Putamen (tissue), 1 donor: ENCODE measurements around the gene ZNF701.
"Not testable (repeated sequence)": the region's sequence is repeated elsewhere in the genome, so short reads cannot be mapped to it uniquely, and the experiment has no call there.

ENCODE experiments used
- DNase-seq: peaks from one replicate; pipeline ENCODE4 v3.0.0-alpha.2; 2016; ENCODE audit warnings: low spot score

ZNF701 gene

DNA sequence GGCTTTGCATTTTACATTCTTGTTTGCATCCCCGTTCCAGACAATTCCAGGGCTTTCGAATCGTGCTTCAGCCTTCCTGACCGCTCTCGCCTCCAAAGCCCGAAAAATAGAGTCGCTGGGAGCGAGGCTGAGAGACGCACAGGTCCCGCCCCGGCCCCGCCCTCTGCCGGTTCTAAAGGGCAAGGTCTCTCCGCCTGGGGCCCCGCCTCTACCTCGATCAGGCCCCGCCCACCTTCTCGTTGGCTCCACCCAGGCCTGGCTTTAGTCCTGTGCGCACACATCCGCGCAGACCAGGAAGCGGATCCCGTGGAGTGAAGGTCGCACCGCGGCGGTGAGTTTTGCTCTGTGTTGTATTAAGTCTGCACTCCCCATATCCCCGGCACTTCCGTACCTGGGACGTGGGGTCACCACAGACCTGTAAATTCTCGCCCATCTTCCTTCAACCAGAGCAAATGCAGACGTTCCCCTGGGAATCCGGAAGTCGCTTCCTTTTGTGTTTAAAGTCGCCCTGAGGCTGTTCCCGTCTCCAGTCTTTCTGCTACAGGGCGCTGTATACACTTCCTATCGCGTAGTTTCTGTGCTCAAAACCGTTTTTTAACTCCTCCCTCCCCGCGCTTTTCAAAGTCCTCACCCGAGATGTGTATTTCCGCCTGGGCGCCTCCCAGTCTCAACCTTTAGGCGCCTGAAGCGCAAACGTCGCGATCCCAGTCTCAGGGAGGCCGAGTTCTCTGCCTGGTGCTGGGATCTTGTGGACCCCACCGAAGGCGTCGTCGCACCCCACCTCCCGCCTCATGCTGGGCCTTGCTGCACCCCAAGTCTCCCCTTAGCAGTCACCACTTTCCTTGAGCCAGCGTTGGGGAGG lies at the start of gene ZNF701:
Gene ZNF701 (plus strand): TSS at position 288 of the 862 bp plus-strand sequence. CDS start 3,861 bp downstream, outside the sequence.
- peak; percentile 93 for DNase-seq

DNA sequence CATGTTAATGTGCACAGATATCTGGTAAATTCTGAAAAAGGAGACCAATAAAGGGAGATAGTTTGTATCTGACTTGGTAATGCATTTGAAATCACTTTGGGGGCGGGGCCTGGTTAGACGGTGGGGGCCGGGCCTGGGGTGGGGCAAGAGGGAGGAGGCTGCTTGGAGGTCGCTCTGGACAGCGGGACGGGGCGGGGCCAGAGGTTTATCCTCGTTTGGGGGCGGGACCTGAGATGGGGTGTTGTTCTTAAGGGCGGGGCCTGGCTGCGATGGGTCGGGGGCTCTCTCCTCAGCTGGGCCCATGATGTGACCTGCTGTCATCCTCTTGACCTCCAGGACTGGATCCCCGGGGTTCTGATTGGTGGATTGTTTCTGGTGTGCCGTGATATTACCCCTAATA lies 47.5 kb upstream of the ZNF701 start:
- DNase-seq = no peak

DNA sequence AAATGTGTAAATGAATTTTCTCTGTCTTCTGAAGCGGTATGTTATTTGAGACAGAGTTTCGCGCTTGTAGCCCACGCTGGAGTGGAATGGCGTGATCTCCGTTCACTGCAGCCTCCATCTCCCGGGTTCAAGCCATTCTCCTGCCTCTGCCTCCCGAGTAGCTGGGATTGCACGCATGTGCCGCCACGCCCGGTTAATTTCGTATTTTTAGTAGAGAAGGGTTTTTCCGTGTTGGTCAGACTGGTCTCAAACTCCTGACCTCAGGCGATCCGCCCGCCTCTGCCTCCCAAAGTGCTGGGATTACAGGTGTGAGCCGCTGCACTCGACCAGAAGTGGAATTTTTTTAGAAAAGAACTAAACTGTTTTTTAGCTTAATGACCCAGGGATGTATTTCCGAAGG lies 46.0 kb upstream of the ZNF701 start:
- DNase-seq = no peak

DNA sequence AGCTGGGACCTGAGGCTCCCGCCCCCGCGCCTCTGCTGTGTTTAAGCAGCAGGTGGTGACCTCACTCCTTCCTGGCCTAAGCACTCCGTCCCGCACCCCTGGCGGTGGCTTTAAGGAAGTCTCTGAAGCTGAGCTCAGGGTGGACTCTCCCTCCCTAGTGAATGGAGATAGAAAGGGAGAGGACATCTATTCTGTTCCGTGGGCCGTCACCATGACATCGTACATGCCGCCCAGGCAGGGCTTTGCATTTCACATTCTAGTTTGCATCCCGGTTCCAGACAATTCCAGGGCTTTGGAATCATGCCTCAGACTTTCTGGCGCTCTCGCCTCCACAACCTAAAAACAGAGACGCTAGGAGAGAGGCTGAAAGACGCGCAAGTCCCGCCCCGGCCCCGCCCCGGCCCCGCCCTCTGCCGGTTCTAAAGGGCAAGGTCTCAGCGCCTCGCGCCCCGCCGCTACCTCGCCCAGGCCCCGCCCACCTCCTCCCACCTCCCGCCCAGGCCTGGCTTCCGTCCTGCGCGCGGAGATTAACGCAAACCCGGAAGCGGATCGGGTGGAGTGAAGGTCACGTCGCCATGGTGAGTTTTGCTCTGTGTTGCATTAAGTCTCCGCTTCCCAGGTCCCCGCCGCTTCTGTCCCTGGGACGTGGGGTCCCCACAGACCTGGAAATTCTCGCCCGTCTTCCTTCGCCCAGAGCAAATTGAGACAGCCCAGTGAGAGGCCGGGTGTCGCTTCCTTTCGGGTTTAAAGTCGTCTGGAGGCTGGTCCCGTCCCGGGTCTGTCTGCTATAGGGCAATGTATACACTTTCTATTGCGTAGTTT lies 42.7 kb upstream of the ZNF701 start, which contains the start of gene ZNF808:
Gene ZNF808 (plus strand): TSS at position 535 of the 822 bp plus-strand sequence. CDS start 15,617 bp downstream, outside the sequence.
- DNase-seq = peak; percentile 88

DNA sequence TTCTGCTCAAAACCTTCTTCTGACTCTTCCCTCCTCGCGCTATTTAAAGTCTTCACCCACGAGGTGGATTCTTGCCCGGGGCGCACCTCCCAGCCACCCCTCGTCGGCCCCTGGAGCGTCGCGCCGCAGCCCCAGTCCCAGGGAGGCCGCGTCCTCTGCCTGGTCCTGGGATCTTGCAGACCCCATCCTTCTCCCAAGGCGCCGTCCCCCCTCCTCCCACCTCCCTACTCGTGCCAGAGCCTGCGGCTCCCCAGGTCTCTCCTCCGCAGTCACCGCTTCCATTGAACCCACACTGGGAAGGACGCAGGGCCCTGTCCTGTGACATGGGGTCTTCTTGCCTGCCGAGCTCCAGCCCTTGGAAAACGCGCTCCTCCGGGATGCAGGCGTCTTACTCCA lies 42.1 kb upstream of the ZNF701 start:
- peak; percentile 11 for DNase-seq

DNA sequence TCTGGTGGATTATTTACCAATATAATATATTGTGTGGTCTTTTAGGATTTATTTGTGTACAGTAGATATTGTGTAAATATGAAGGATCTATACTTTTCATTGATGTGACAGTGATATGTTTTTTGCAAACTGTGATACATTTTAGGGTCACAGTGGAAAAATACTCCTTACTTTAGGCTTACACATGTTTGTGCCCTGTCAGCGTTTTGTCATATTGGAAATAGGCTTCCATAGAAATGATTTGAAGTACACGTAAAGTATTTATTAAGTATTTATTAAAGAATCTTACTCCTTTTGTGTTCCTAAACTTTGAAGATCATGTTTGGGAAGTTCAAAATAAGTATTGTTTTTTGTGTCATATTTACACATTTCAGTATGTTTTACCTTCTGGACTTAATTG lies 37.6 kb upstream of the ZNF701 start:
- DNase-seq = no peak

DNA sequence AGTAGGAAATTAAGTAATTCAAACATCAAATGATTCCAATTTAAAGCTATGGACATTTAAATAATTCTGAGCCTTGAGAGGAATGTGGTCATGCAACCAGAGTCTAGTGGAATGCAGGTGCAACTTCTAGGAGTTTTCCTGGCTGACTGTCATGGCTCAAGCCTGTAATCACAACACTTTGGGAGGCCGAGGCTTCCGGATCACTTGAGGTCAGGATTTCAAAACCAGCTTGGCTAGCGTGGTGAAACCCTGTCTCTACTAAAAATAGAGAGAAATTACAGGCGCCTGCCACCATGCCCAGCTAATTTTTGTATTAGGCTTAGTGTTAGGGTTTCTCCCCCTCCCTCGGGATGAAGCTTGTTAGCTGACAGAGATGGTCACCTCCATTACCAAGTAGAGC lies 36.2 kb upstream of the ZNF701 start:
- DNase-seq = no peak

DNA sequence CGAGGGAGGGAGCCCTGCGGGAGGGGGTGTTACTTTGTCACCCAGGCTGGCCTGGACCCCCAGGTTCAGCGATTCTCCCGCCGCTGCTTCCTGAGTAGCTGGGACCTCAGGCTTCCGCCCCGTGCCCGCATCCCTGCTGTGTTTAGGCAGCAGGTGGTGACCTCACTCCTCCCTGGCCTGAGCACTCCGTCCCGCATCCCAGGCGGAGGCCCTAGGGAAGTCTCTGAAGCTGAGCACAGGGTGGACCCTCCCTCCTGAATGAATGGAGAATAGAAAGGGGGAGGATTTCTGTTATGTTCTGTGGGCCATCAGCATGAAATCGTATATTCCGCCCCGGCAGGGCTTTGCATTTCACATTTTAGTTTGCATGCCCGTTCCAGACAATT lies 34.7 kb upstream of the ZNF701 start:
- not testable (repeated sequence) for DNase-seq

DNA sequence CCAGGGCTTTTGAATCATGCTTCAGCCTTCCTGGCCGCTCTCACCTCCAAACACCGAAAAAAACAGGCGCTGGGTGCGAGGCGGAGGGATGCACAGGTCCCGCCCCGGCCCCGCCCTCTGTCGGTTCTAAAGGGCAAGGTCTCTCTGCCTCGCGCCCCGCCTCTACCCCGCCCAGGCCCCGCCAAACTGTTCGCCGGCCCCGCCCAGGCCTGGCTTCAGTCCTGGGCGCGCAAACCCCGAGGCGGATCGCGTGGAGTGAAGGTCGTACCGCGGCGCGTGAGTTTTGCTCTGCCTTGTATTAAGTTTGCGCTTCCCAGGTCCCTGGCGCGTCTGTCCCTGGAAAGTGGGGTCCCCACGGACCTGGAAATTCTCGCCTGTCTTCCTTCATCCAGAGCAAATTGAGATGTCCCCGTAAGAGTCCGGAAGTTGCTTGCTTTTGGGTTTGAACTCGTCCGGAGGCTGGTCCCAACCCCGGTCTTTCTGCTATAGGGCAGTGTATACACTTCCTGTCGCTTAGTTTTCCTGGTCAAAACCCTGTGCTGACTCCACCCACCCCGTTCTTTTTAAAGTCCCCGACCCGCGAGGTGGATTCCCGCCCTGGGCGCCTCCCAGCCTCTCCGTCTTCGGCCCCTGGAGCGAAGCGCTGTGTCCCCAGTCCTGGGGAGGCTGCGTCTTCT lies 34.2 kb upstream of the ZNF701 start:
- DNase-seq = peak; percentile 76

DNA sequence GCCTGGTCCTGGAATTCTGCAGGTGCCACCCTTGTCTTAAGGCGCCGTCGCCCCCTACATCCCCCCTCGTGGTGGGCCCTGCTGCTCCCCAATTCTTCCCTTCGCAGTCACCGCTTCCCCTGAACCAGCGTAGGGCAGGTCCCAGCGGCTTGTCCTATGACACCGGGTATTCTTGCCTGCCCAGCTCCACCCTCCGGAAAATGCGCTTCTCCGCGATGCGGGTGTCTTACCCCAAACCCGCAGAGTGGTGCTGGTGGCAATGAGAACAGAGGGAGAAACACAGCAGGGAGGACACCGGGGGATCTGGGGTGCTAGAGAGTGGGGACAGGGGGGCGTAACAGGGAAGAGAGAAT lies 33.7 kb upstream of the ZNF701 start:
- no peak for DNase-seq

DNA sequence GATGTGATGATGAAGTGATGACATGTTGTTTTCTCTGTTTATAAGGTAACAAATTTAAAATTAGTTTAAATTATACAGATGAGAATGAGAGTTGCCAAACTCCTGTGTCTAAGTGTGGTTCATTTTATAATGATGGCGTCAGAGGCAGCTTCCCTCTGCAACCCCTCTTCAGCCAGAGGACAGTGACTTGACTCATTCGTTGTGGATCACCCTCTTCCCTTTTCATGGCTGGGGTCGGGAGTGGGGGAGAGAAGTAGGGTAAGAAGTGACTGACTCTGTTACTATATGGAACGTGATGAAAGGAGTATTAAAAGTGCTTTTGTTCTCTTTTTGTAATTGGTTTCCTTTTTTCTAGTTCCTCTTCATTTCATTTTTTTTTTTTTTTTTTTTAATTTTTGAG lies 31.3 kb upstream of the ZNF701 start:
- not testable (repeated sequence) for DNase-seq

DNA sequence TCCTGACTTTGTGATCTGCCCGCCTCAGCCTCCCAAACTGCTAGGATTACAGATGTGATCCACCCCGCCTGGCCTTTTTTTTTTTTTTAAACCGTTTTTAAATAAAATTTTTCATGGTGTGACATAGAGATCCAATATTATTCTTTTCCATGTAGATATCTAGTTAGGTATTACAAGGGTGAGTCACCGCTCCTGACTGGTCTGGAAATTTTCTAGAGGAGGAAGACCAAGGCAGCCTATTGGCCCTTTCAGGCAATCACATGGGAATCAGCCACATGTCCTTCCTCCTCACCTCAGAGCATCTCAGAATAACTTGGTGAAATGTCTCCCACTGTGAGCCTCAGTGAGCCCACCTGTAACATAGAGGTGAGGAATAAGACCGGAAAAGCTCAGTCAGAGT lies 28.9 kb upstream of the ZNF701 start:
- DNase-seq = not testable (repeated sequence)

DNA sequence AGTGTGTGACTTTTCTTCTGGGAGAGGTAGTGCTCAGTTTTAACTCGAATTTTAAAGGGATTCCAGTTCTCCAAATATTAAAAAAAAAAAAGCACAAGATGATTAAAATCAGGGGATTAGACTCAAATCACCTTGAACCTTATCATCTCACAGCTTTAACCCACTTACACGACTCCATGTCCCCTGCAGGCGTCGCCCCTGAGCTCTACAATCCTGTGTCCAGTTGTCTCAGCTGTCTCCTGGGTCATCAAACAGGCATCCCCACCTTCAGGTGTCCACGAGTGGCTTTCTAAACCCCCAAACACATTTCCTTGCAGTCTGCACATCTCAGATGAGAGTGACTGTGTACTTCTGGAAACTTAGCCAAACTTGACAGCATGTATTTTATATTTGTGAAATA lies 28.5 kb upstream of the ZNF701 start:
- no peak for DNase-seq

DNA sequence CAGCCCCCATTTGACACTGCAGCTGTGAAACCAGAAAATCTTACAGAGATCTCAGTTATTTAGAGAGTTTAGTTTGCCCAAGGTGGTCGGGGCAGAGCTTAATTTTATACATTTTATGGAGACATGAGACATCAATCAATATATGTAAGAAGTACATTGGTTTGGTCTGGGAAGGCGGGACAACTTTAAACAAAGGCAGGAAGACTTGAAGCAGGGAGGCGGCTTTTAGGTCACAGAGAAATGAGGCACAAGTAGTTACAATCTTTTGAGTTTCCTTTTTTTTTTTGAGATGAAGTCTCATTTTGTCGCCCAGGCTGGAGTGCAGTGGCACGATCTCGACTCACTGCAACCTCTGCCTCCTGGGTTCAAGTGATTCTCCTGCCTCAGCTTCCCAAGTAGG lies 27.5 kb upstream of the ZNF701 start:
- not testable (repeated sequence) for DNase-seq

DNA sequence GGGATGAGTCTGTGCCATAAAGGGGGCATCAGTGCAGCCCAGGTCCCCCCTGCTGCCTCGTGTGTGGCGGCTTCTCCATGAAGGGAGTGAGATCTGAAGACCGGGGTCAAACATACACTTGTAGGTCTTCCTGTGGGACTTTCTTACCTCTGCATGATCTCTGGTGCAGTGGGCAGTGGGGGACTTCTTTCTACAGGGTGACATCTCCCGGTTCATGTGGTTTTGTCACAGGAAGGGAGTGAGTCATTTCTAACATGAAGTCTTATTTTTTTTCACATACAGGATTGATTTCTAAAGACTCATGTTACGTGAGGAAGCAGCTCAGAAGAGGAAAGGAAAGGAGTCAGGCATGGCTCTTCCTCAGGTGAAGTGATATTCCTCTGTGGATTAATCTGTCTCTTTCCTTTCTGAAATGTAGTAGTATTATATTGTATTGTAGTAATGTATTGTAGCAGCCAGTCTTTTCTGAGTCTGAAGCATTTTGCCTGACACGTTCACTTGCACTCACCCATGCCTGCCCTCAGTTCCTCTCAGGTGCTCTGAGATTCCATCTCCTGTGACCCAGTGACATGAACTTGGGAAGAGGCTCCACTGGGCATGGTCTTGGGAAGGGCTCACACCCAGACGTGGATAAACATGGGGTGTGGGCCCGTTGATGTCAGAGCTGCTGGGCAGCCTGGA lies 27.0 kb upstream of the ZNF701 start:
- no peak for DNase-seq

DNA sequence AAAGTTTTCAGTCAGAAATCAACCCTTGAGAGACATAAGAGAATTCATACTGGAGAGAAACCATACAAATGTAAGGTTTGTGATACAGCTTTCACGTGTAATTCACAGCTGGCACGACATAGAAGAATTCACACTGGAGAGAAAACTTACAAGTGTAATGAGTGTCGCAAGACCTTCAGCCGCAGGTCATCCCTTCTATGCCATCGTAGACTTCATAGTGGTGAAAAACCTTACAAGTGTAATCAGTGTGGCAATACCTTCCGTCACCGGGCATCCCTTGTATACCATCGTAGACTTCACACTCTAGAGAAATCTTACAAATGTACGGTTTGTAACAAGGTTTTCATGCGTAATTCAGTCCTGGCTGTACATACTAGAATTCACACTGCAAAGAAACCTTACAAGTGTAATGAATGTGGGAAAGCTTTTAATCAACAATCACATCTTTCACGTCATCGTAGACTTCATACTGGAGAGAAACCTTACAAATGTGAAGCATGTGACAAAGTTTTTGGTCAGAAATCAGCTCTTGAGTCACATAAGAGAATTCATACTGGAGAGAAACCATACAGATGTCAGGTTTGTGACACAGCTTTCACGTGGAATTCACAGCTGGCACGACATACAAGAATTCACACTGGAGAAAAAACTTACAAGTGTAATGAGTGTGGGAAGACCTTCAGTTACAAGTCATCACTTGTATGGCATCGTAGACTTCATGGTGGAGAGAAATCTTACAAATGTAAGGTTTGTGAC lies 15.7 kb upstream of the ZNF701 start:
- no peak for DNase-seq

DNA sequence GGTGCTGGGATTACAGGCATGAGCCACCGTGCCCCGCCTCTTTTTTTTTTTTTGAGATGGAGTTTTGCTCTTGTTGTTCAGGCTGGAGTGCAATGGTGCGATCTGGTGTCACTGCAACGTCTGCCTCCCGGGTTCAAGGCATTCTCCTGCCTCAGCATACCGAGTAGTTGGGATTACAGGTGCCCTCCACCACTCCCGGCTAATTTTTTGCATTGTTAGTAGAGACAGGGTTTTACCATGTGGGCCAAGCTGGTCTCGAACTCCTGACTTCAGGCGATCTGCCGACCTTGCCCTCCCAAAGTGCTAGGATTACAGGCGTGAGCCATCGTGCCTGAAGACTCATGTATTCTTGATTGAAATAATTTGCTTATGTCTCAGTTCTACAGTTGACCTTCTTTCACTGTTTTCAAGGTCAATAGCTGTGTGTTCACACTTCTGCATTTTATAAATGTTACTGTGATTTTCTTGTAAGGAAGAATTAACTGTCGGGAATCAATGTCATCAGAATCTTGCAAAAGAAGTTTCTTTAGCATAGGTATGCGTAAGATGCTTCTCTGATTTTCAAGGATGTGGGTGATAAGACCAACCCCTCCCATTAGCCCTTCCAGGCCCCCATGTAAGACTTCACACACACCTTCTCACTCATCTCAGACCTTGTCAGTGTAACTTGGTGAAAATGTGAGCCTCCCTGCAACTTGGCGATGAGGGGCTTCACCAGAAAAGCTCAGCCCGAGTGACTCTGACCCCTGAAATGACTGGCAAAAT lies 12.7 kb upstream of the ZNF701 start:
- no peak for DNase-seq

DNA sequence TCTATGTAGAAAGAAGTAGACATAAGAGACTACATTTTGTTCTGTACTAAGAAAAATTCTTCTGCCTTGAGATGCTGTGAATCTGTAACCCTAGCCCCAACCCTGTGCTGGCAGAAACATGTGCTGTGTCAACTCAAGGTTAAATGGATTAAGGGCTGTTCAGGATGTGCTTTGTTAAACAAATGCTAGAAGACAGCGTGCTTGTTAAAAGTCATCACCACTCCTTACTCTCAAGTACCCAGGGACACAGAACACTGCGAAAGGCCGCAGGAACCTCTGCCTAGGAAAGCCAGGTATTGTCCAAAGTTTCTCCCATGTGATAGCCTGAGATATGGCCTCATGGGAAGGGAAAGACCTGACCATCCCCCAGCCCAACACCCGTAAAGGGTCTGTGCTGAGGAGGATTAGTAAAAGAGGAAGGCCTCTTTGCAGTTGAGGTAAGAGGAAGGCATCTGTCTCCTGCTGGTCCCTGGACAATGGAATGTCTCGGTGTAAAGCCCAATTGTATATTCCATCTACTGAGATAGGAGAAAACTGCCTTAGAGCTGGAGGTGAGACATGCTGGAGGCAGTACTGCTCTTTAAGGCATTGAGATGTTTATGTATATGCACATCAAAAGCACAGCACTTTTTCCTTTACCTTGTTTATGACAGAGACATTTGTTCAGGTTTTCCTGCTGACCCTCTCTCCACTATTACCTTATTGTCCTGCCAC lies 11.2 kb upstream of the ZNF701 start:
- not testable (repeated sequence) for DNase-seq

DNA sequence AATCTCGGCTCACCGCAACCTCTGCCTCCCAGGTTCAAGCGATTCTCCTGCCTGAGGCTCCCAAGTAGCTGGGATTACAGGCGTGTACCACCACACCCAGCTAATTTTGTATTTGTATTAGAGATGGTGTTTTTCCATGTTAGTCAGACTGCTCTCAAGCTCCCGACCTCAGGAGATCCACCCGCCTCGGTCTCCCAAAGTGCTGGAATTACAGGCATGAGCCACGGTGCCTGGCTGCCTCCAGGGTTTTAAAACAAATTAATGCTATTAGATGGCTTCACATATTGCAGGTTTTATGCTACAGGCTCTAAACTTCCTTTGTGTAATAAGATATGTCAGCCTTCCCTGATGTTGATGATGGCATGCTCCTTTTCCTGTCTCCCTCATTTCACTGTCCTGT lies 8.5 kb upstream of the ZNF701 start:
- not testable (repeated sequence) for DNase-seq

DNA sequence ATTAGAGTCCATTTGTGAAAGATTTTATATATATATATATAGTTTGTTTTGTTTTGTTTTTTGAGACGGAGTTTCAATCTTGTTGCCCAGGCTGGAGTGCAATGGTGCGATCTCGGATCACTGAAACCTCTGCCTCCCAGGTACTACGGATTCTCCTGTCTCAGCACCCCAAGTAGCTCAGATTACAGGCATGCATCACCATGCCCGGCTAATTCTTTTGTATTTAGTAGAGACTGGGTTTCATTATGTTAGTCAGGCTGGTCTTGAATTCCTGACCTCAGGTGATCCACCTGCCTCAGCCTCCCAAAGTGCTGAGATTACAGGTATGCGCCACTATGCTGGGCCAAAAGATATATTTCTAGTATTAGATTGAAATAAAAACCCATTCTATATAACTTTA lies 4.0 kb upstream of the ZNF701 start:
- DNase-seq = no peak
